GM23248 (cell line): ENCODE results near the gene CAMKMT.

Experiments
- EZH2 ChIP-seq: fragments of 200-600 bp; sonication (generic); IDR thresholded peaks from 2 replicates; pipeline ENCODE4 v1.6.1; 2018; ENCODE audit warnings: antibody characterized with exemption, mild to moderate bottlenecking; ENCODE audit not compliant: insufficient read depth, poor library complexity, severe bottlenecking
- EZH2phosphoT487 ChIP-seq: fragments of 200-600 bp; sonication (generic); IDR thresholded peaks from 2 replicates; pipeline ENCODE4 v1.6.1; 2018; ENCODE audit warnings: antibody characterized with exemption, moderate library complexity, mild to moderate bottlenecking, low read depth; ENCODE audit not compliant: insufficient read depth

DNA sequence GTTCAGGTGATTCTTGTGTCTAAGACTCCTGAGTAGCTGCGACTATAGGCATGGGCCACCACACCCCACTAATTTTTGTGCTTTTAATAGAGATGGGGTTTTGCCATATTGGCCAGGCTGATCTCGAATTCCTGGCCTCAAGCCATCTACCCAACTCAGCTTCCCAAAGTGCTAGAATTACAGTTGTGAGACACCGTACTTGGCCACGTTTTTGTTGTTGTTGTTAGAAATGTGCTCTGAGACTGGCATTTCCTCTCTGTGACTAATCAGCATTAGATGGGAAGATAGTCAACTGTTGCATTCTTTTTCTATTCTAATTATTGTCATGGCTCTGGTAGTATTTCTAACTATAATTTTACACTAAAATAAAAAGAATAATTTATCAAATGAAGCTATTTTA is 191.7 kb downstream of the CAMKMT start:
- TF ChIP-seq EZH2phosphoT487 (no peak), EZH2 (no peak)
